MM.1S (cell line): ENCODE measurements around the gene CHD6.
"Not testable (repeated sequence)": the region's sequence is repeated elsewhere in the genome, so short reads cannot be mapped to it uniquely, and the experiment has no call there.

Source experiments
- EZH2 ChIP-seq: fragments of 300-600 bp; sonication (generic); optimal IDR thresholded peaks from 2 replicates; pipeline ENCODE3; 2017; ENCODE audit warnings: low read depth, mild to moderate bottlenecking, antibody characterized with exemption, low read length, mixed read lengths
- TF ChIP-seq, protein P1 (sequence below): fragments of 300-600 bp; sonication (generic); IDR thresholded peaks from 2 replicates; pipeline ENCODE4 v1.5.1; 2016; ENCODE audit warnings: antibody characterized with exemption, low read length, mixed read lengths

DNA sequence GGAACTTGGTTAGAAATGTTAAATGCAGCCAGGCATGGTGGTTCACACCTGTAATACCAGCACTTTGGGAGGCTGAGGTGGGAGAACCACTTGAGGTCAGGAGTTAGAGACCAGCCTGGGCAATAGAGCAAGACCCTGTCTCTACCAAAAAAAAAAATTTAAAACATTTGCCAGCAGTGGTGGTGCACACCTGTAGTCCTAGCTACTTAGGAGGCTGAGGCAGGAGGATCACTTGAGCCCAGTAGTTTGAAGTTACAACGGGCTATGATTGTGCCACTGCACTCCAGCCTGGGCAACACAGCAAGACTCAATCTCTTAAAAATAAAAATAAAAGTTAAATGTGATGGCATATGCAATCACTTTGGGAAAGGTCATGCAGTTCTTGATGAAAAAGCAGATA lies 82.6 kb downstream of the CHD6 start:
- TF ChIP-seq, protein P1, sequence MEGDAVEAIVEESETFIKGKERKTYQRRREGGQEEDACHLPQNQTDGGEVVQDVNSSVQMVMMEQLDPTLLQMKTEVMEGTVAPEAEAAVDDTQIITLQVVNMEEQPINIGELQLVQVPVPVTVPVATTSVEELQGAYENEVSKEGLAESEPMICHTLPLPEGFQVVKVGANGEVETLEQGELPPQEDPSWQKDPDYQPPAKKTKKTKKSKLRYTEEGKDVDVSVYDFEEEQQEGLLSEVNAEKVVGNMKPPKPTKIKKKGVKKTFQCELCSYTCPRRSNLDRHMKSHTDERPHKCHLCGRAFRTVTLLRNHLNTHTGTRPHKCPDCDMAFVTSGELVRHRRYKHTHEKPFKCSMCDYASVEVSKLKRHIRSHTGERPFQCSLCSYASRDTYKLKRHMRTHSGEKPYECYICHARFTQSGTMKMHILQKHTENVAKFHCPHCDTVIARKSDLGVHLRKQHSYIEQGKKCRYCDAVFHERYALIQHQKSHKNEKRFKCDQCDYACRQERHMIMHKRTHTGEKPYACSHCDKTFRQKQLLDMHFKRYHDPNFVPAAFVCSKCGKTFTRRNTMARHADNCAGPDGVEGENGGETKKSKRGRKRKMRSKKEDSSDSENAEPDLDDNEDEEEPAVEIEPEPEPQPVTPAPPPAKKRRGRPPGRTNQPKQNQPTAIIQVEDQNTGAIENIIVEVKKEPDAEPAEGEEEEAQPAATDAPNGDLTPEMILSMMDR: not testable (repeated sequence)
- TF ChIP-seq EZH2: not testable (repeated sequence)
